ENCODE measurements around the gene IER3IP1. TPM values are rescaled to one million over a fixed set of nuclear protein-coding genes. Genes with fewer than 3 reads are reported as not detected.

IER3IP1 gene, protein sequence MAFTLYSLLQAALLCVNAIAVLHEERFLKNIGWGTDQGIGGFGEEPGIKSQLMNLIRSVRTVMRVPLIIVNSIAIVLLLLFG
- 6.4 TPM for total RNA-seq

DNA sequence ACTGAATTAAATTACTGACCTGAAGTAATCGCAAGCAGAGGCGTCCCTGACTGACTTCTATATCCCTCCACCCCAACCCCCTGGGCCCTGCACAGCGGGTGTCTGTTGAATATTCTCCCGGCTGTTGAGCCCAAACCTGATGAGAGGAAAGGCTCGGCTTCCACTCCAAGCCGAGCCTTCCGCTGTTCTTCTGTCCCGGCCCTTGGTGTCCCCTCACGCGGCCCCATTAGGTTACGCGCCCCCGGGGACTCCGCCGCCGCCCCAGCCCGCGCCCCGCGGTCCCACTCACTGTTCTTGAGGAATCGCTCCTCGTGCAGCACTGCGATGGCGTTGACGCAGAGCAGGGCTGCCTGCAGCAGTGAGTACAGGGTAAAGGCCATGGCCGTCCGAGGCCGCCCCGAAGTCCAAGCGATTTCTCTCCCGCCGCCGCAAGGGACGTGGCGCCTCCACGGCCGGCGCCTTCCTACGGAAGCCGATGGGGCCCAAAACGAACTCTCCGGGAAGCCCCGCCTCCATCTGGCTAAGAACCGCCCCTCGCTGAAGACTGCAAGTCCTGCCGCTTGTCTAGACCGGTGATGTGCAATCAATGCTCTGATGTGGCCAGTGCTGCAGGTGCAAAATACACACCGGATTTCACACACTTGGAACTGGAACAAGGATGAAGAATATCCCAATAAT is at the start of gene IER3IP1:
TSS of gene IER3IP1 (minus strand) at position 467 of the 678 bp plus-strand sequence. CDS start at position 380, 87 bp downstream.
- H3K27ac ChIP-seq: peak within 1 kb of the TSS; percentile 82
- no peaks in the 10 kb centered on the region for H3K27me3 ChIP-seq
- peak in 1 of 2 donors; percentile 95 for DNase-seq (ENCODE audit: extremely low spot score in 2 of 2)
- peak within 1 kb of the TSS; percentile 77 to 93 for H3K4me3 ChIP-seq
- H3K4me1 ChIP-seq: peaks cover 27% of the 10 kb centered on the region
- H3K9me3 ChIP-seq: no peaks in the 10 kb centered on the region
- H3K36me3 ChIP-seq: no peaks in the 10 kb centered on the region
- intact Hi-C loops (cut with DNase I): no loop called here
- peak in 1 of 2 donors; percentile 30 for TF ChIP-seq POLR2A (IDR thresholded peaks at IDR 0.05)
- peak; percentile 73 to 93 for TF ChIP-seq POLR2AphosphoS5 (IDR thresholded peaks at IDR 0.05; ENCODE audit: insufficient read depth in 1 of 2, low read depth in 1 of 2)
- TF ChIP-seq, protein P1, sequence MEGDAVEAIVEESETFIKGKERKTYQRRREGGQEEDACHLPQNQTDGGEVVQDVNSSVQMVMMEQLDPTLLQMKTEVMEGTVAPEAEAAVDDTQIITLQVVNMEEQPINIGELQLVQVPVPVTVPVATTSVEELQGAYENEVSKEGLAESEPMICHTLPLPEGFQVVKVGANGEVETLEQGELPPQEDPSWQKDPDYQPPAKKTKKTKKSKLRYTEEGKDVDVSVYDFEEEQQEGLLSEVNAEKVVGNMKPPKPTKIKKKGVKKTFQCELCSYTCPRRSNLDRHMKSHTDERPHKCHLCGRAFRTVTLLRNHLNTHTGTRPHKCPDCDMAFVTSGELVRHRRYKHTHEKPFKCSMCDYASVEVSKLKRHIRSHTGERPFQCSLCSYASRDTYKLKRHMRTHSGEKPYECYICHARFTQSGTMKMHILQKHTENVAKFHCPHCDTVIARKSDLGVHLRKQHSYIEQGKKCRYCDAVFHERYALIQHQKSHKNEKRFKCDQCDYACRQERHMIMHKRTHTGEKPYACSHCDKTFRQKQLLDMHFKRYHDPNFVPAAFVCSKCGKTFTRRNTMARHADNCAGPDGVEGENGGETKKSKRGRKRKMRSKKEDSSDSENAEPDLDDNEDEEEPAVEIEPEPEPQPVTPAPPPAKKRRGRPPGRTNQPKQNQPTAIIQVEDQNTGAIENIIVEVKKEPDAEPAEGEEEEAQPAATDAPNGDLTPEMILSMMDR (IDR thresholded peaks at IDR 0.05): peak in 1 of 3 experiments; percentile 24

DNA sequence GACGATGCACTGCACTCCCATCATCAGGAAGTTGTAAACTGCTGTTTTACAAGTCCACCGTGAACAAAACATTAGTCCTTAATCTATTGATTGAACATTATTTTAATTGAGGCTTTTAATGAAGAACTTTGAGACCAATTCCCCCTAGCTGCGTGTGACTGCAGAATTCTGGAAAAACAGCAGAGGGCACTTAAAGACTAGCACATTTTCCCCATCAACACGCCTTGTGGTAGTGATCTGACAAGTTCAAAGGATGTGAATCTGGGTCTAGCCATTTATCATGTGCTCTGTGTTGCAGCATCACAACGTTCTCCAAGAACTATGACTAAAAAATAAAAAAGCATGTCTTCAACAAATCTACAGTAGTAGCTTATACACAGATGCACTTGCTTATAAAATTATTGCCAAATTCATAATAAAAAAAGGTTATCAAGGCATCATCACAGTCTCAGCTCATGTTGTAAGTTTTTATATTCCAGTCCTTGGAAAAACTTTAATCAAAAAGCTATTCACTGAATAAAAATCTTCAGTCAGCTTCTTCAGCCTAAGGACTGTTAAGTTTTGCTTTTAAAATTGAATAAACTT is 39.5 kb upstream of the IER3IP1 start:
- TF ChIP-seq POLR2AphosphoS5 (IDR thresholded peaks at IDR 0.05; ENCODE audit: insufficient read depth in 1 of 2, low read depth in 1 of 2) (no peak), POLR2A (IDR thresholded peaks at IDR 0.05) (no peak)
- TF ChIP-seq, protein P1 (IDR thresholded peaks at IDR 0.05): peak; percentile 13 to 37 (median 18)
- Histone ChIP-seq H3K9me3 (no peaks in the 10 kb centered on the region), H3K36me3 (no peaks in the 10 kb centered on the region), H3K27me3 (no peaks in the 10 kb centered on the region), H3K4me3 (no peak overlapping the region), H3K27ac (no peak overlapping the region), H3K4me1 (no peaks in the 10 kb centered on the region)
- intact Hi-C loops (cut with DNase I): no loop called here
- DNase-seq (ENCODE audit: extremely low spot score in 2 of 2): no peak

DNA sequence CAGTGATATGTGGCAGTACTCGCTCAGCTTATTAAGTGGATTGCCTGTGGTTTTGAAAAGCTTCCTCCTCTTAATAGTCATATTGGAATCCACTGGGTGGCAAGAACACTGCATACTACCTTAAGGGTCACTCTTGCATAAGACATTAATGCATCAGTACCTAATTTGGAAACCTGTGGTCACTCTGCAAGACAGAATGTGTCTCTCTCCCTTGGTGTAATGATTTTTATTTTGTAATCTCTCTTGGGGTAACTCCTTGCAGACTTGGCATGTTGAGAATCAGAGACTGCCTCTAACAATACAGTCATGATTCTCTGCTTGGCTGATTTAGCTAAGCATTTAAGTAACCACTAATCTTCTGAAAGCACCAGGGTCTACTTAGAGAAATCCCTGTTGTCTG is 33.0 kb upstream of the IER3IP1 start:
- Histone ChIP-seq H3K27ac (no peak overlapping the region), H3K36me3 (no peaks in the 10 kb centered on the region), H3K4me1 (no peaks in the 10 kb centered on the region), H3K27me3 (no peaks in the 10 kb centered on the region), H3K4me3 (no peak overlapping the region), H3K9me3 (no peaks in the 10 kb centered on the region)
- TF ChIP-seq, protein P1 (IDR thresholded peaks at IDR 0.05): no peak
- TF ChIP-seq POLR2A (IDR thresholded peaks at IDR 0.05) (no peak), POLR2AphosphoS5 (IDR thresholded peaks at IDR 0.05; ENCODE audit: insufficient read depth in 1 of 2, low read depth in 1 of 2) (no peak)
- DNase-seq (ENCODE audit: extremely low spot score in 2 of 2): no peak
- intact Hi-C loops (cut with DNase I): no loop called here

DNA sequence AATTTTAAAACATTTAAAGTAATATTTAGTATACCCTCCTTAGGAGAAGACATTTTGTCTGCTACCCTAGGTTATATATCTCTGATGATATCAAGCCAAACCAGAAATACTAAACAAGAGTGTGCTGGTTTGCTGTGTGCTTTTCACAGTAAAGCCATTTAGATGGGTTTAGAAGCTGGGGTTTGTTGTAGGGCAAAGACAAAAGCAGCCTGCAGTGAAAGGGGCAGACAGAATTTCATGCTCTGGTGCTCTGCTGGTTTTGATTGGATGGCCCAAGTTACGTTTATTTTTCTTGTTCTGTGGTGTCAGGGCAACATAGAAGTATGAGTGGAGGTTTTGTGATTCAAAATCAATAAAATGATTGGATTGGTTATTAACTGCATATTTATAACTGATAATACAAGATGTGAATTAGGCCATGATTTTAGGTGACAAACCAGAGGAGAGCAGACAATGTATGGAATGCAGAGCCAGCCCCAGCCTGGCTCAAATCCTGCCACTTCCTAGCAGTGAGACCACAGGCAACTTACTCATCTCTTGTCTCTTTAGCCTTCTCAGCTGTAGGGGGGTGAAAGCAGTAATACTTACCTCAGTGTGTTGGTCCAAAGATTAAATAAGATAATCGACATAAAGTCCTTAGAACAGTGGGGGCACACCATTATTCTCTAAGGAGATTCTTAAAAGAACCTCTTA is 30.9 kb upstream of the IER3IP1 start:
- Histone ChIP-seq H3K4me3 (no peak overlapping the region), H3K27ac (no peak overlapping the region), H3K4me1 (no peaks in the 10 kb centered on the region), H3K9me3 (no peaks in the 10 kb centered on the region), H3K27me3 (no peaks in the 10 kb centered on the region), H3K36me3 (no peaks in the 10 kb centered on the region)
- TF ChIP-seq, protein P1 (IDR thresholded peaks at IDR 0.05): no peak
- TF ChIP-seq POLR2A (IDR thresholded peaks at IDR 0.05): no peak
- TF ChIP-seq POLR2AphosphoS5 (IDR thresholded peaks at IDR 0.05; ENCODE audit: insufficient read depth in 1 of 2, low read depth in 1 of 2): no peak
- DNase-seq (ENCODE audit: extremely low spot score in 2 of 2): no peak
- intact Hi-C loops (cut with DNase I): no loop called here
